ENCODE data around the gene F7.
"Not testable (repeated sequence)": the region's sequence is repeated elsewhere in the genome, so short reads cannot be mapped to it uniquely, and the experiment has no call there.

The F7 gene

DNA sequence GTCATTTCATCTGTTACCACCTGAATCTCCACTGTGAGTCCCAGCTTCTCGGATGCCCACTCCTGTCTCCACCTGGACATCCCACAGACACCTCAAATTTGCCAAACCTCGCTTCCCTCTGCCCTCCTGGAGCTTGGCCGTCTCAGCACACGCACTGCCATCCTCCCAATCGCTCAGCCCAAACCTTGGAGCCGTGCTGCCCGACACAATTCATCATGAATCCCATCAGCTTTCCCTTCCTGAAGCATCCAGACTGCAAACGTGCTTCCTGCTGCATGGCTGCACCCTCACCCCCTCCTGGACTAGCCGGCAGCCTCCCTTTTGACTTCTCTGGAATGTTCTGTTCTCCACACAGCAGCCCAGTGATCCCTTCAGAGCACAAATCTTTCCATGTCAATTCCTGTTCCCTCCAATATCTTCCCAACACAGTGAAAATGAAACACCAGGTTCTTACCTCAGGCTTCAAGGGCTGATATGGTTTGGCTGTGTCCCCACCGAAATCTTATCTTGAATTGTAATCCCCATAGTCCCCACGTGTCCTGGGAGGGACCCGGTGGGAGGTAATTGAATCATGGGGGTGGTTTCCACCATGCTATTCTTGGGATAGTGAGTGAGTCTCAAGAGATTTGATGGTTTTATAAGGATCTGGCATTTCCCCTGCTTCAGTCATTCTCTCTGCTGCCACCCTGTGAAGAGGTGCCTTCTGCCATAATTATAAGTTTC is 51.8 kb downstream of the F7 start:
- DNase-seq = no peak

DNA sequence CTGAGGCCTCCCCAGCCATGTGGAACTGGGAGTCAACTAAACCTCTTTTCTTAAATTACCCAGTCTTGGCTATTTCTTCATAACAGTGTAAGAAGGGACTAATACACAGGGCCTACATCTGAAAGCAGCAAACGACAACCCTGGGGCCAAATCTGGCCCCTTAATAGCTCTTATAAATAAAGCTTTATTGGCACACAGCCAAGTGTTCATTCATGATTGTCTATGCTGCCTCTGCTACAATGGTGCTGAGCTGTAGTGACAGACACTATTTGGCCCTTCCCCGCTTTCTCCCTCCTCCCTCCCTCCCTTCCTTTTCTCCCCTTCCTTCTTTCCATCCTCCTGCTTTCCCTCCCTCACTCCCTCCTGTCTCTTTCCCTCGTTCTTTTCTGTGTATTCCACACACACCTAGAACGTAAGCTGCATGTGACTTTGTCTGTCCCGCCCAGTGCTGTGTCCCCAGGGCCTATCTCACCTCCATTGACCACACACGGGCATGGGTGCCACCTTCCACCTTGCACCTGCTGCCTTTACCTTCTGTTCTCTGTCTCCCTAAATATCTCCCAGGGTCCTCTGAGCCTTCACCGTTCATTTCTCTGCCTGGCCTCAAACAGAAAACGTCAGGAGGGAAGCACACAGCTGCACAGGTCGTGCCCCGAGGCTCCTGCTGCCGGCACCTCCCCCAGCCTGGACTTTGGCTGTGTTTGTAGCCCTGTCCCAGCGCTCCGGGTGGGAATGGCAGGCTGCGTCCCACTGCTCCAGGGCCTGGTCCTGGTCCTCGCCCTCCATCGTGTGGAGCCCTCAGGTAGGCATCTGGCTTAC is 52.5 kb downstream of the F7 start, which contains the start of gene PROZ:
Gene PROZ (plus strand): TSS at position 720 of the 819 bp plus-strand sequence. CDS start 13 bp downstream, at position 733.
- DNase-seq = no peak

DNA sequence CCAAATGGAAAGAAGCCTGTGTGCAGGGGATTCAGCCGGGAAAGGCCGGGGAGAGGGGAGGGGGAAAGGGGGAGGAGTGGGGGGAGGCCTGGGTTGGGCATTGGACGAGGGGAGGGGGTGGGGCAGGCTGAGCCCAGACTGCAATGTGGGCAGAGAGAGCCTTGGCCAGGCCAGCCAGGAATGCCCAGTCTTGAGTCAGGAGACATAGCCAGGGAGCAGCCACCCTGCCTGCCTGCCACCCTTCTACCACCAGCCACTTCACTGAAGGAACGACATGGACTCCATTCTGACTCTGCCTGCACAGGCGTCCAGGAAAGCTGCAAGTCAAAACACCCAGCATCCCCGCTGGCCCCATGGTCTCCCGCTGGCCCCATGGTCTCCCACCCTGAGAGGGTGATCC is 53.4 kb downstream of the F7 start:
- no peak for DNase-seq

DNA sequence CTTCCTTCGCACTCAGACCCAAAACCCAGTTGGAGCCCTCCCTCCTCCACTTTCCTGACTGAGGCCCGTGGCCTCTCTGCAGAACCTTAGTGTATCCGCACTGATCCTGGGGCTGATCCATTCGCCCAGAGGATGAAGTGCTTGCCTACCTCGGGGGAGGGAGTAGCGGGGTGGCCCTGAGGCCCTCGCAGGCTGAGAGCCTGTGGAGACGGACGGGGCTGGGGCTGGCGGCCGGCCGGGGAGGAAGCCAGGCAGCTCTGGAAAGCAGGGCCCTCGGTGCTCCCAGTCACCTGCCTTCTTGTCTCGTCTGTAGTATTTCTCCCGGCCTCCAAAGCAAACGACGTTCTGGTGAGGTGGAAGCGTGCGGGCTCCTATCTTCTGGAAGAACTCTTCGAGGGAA is 54.1 kb downstream of the F7 start:
- no peak for DNase-seq

DNA sequence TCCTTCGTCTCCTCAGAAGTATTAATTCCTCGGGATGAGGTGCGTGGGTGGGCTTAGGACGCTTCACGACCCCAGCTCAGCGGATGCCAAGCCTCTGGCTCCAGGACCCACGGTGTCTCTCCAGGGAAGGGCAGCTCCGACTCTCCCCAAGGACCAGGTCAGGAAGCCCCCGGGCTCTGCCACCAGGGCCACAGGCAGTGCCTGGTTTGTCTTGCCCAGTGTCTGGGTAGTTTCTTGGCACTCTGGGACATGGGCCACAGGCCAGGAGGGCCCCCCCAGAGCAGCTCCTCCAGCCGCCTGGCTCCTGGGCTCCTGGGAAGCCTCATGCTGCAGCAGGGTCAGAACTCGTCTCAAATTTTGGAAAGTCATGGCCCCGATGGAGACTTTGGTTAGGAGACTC is 55.4 kb downstream of the F7 start:
- no peak for DNase-seq

DNA sequence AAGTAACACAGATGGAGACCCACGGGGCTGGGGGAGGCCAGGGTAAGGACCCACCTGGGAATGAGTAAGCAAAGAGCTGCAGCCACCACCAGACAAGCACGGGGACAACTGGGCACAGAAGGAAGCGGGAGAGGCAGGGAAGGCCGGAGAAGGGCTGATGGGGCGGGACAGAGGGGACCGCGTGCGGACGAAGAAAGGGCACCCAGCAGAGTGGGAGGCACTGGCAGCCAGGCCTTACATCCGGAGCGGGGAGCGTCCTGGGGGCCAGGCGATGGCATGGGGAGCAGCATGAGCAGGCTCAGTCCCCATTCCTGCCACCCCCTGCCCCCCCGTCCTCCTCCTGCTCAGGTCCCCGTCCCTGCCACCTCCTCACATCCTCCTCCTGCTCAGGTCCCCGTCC is 55.8 kb downstream of the F7 start:
- DNase-seq = no peak

DNA sequence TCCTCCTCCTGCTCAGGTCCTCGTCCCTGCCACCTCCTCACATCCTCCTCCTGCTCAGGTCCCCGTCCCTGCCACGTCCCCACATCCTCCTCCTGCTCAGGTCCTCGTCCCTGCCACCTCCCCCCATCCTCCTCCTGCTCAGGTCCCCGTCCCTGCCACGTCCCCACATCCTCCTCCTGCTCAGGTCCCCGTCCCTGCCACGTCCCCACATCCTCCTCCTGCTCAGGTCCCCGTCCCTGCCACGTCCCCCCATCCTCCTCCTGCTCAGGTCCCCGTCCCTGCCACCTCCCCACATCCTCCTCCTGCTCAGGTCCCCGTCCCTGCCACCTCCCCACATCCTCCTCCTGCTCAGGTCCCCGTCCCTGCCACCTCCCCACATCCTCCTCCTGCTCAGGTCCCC is 56.4 kb downstream of the F7 start:
- DNase-seq = not testable (repeated sequence)

DNA sequence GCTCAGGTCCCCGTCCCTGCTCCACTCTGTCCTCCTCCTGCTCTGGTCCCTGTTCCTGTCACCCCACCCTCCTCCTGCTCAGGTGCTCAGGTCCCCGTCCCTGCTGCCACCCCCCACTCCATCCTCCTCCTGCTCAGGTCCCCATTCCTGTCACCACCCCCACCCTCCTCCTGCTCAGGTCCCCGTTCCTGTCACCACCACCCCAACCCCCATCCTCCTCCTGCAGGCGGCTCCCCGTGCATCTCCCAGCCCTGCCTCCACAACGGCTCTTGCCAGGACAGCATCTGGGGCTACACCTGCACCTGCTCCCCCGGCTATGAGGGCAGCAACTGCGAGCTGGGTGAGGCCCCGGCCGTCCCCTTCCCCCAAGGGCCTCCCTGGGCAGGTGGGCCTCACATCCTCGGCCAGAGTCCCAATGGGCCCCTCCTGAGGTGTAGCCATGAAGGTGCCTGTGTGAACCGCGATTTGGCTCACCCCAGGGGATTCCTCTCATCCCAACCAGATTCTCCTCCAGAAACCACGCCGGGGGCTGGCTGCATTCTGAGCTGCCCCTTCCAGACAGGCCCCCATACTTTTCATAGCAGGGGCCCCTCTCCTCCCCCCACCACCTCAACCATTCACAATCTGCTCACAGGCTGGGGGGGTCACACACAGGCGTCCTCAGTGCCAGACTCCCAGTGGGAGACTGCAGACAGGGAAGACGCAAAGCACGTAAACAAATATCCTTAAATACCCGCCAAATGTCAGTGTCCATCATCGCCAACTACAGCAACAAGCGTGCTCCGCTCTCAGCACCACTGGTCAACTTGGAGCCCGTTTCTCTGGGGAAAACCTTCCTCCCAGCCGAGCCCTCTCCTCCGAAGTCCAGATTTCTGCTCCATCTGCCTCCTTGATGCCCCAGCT is 57.4 kb downstream of the F7 start:
- DNase-seq = no peak

DNA sequence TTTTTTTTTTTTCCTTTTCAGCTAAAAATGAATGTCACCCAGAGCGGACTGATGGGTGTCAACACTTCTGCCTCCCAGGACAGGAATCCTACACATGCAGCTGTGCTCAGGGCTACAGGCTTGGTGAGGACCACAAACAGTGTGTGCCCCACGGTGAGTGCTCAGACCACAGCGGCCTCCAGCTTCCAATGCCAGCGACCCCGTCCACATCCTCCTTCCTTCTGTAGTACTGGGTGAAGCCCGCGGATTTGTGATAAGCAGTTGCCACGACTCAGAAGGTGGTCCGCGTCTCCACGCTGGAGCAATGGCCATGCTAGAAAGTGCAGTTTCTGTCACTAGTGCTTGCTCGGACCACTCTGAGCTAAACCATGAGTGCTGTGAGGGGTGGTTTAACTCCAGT is 58.9 kb downstream of the F7 start:
- DNase-seq = no peak

DNA sequence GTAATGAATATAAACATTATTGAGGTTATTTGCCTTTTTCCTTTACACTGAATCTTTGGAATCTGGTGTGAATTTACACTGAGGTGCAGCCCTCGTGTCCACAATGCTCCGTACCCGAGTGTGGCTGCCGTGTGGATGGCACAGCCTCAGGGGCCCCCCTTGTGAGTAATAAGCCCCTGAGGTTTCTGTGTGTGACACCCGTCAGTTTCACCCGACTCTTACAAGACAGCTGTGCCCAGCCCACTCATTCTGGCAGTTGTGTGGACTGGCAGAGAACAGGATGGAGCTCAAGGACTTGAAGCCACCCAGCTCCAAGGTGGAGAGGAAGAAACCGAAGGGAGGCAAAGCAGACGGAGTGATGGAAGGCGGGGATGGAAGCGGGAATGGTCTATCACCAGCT is 60.7 kb downstream of the F7 start:
- DNase-seq = no peak

DNA sequence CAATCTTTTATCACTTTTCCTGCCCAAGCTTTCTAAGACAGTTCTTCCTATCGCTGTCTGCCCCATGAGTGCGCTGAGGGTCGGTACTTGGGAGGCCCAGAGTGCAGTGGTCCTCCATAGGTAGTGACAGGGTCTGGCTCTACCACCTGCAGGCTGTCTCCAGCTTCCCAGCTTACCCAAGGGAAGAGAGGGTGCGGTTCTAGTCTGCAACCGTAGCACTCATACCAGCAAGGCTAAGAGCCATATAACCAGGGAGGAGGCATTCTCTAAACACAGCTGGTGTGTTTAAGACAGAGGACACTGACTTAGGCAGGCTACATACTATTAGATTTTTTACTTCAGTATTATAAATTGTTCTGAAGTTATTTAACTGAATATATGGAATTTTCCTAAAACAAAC is 61.1 kb downstream of the F7 start:
- no peak for DNase-seq

DNA sequence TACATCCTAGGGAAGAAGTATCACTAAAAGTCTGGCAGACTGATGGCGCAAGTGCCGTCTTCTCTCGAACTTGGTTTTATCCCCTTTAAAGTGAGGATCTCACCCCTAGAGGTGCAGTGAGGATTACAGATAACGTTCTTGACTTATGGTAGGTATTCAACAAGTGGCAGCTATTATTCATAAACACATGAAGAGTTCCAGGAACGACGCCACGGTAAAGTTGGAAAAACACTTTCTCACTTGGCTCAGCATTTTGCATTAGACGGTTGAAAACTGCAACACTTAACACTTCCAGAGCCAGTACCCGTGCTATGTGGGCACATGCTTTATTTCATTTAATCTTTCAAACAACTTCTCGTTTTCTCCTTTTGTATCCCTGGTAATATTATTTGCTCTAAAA is 61.6 kb downstream of the F7 start:
- DNase-seq = no peak

DNA sequence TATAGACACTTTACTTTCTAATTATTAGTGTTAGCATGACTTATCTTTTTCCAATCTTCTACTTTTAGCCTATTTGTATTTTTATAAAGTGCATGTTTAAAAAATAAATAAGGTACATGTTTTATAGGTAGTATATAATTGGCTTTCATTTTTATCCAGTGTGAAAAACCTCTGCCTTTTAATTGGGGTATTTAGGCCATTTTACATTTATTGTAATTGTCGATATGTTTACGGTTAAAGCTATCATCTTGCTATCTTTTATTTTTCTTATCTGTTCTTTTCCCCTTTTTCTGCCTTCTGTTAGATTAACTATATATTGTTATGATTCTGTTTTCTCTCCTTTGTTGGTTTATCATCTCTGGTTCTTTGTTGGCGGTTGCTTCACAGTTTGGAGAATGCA is 62.0 kb downstream of the F7 start:
- no peak for DNase-seq

DNA sequence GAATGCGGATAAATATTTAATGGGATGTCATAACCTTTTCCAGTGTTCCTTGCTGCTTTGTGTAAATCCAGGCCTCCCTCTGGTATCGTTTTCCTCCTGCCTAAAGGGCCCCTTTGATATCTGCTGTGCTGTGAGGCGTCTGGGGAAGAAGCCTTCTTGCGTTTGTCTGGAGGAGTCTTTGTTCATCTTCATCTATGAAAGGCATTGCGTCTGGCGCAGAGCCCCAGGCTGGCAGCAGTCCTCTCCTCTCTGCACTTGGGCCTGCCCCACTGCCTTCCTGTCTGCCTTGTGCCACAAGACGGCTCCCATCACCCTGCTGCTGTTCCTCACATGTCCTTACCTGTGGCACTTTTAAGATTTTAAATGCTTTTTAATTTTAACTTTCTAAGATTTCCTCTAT is 62.6 kb downstream of the F7 start:
- no peak for DNase-seq

DNA sequence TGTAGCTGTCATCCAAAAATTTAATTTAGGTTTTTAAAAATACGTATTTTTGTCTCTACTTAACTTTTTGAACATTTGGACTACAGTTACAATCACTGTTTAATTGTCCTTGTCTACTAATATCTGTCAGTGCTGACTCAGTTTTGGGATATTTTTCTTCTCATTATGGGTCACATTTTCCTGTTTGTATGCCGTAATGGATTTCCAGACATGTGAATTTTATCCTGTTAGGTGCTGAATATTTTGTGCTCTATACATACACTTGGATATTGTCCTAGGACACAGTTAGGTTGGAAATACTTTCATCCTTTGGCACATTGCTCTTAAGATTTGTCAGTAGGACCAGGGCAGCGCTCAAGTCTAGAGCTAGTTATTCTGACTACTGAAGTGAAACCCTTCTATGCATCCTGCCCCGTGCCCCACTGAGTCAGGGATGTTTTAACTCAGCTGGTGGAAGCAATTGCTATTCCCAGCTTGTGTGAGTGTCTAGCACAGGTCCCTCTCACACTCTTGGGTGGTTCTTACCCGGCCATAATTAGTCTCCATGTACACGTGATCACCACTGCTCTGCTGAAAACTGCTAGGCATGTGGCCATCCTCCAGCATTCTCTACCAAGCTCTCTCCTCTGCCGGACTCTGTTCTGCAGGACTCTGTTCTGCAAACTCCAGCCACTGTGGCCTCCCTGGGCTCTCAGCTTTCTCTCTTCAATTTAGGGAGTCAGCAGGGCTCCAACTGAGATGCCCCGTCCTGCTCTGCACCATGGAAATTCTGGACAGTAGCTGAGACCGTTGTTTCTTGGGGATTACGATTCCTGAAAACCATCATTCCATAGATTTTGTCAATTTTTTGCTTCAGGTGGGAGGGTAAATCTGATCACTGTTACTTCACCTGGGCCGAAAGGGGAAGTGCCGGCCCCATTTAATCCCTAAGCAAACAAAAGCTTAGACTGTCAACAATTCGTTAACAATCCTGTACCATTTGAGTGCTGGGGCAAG is 64.0 kb downstream of the F7 start:
- DNase-seq = no peak

Measured in stimulated activated CD4-positive, alpha-beta T cell treated with anti-CD3 and anti-CD28 coated beads, Interleukin-4, amount 100 ng/mL, for 24 hours (primary cell).